Epithelial cell of prostate (primary cell): Measurements from ENCODE around the gene CD68.
A peak's percentile ranks its signal among the peaks of the same experiment; 100 is the strongest.

Experiments
- DNase-seq: peaks from one replicate; pipeline ENCODE4 v3.0.0-alpha.2; 2011; ENCODE audit warnings: low read depth, low spot score
- H3K27ac ChIP-seq: fragments of 450-650 bp; 2 replicates; pipeline ENCODE4 v1.5.1; 2017; ENCODE audit warnings: mild to moderate bottlenecking

The CD68 gene

GRCh38 chr17:7558544-7559319 lies 20.7 kb upstream of the CD68 start, which contains the start of gene TNFSF13:
Gene TNFSF13 (plus strand): TSS chr17:7558750. CDS start chr17:7559040, 290 bp downstream.
- no peak for DNase-seq
- H3K27ac ChIP-seq = peak within 1 kb of the TSS; percentile 70

GRCh38 chr17:7559320-7560171 lies 19.9 kb upstream of the CD68 start:
- H3K27ac ChIP-seq = peak overlapping the region; percentile 70
- no peak for DNase-seq

GRCh38 chr17:7560172-7561027 lies 19.0 kb upstream of the CD68 start:
- DNase-seq = no peak
- H3K27ac ChIP-seq = peak overlapping the region; percentile 70

- peak overlapping the region; percentile 70 for H3K27ac ChIP-seq
- no peak for DNase-seq
These were observed 18.3 kb upstream of the CD68 start for GRCh38 chr17:7561028-7561575.

- DNase-seq = no peak
- H3K27ac ChIP-seq = peak within 1 kb of the TSS; percentile 70
These were observed 17.7 kb upstream of the CD68 start, which contains the start of gene SENP3 for GRCh38 chr17:7561589-7562207. Gene SENP3 (plus strand): TSS chr17:7561919. CDS start chr17:7563077, 1,158 bp downstream.

GRCh38 chr17:7562208-7562605 lies 17.2 kb upstream of the CD68 start:
- no peak for DNase-seq
- H3K27ac ChIP-seq = peak overlapping the region; percentile 70

- DNase-seq = no peak
- H3K27ac ChIP-seq = no peak overlapping the region
These were observed 16.1 kb upstream of the CD68 start for GRCh38 chr17:7563115-7563869.

- no peak overlapping the region for H3K27ac ChIP-seq
- no peak for DNase-seq
These were observed 9.9 kb upstream of the CD68 start for GRCh38 chr17:7569571-7569970.

- H3K27ac ChIP-seq = no peak overlapping the region
- no peak for DNase-seq
These were observed 9.1 kb upstream of the CD68 start for GRCh38 chr17:7570351-7570750.

- DNase-seq = no peak
- peak overlapping the region; percentile 99 for H3K27ac ChIP-seq
These were observed 7.2 kb upstream of the CD68 start for GRCh38 chr17:7572338-7572587.

- DNase-seq = peak; percentile 97
- H3K27ac ChIP-seq = peak overlapping the region; percentile 99
These were observed 6.7 kb upstream of the CD68 start for GRCh38 chr17:7572588-7573323.

- no peak for DNase-seq
- peak overlapping the region; percentile 99 for H3K27ac ChIP-seq
These were observed 5.9 kb upstream of the CD68 start for GRCh38 chr17:7573324-7574080.

- no peak for DNase-seq
- peak overlapping the region; percentile 99 for H3K27ac ChIP-seq
These were observed 5.1 kb upstream of the CD68 start for GRCh38 chr17:7574176-7574953.

GRCh38 chr17:7575481-7575883 lies 4.0 kb upstream of the CD68 start:
- peak overlapping the region; percentile 99 for H3K27ac ChIP-seq
- DNase-seq = no peak

GRCh38 chr17:7575959-7576358 lies 3.5 kb upstream of the CD68 start:
- H3K27ac ChIP-seq = peak overlapping the region; percentile 99
- no peak for DNase-seq

GRCh38 chr17:7576432-7576937 lies 3.0 kb upstream of the CD68 start:
- H3K27ac ChIP-seq = peak overlapping the region; percentile 99
- no peak for DNase-seq
